HG02759 (cell line): Measurements from ENCODE around the gene TIPRL.
"Not testable (repeated sequence)": the region's sequence is repeated elsewhere in the genome, so short reads cannot be mapped to it uniquely, and the experiment has no call there.

Experiments used
- ATAC-seq: cut with Tn5 transposase; IDR thresholded peaks from one replicate; pipeline ENCODE4 v1.9.1; 2021; ENCODE audit warnings: mild to moderate bottlenecking, moderate library complexity; ENCODE audit not compliant: unreplicated experiment

TIPRL gene

DNA sequence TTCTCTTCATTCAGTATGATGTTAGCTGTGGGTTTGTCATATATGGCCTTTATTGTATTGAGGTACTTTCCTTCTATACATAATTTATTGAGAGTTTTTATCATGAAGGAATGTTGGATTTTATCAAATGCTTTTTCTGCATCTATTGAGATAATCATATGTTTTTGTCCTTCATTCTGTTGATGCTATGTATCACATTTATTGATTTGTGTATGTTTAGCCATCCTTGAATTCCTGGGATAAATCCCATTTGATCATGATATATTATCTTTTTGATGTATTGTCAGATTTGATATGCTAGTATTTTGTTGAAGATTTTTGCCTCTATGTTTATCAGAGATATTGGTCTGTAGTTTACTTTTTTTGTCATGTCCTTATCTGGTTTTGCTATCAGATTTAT lies 21.1 kb upstream of the TIPRL start:
- no peak for ATAC-seq

DNA sequence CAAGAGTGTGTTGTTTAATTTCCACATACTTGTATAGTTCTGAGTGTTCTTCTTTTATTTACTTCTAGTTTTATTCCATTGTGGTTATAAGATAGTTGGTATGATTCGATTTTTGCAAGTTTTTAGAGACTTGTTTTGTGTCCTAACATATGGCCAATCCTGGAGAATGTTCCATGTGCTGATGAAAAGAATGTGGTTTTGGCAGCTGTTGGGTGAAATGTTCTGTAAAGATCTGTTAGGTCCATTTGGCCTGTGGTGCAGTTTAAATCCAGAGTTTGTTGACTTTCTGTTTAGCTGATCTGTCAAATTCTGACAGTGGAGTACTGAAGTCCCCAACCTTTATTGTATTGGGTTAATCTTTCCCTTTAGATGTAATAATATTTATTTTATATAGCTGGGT lies 19.5 kb upstream of the TIPRL start:
- ATAC-seq, result no peak

DNA sequence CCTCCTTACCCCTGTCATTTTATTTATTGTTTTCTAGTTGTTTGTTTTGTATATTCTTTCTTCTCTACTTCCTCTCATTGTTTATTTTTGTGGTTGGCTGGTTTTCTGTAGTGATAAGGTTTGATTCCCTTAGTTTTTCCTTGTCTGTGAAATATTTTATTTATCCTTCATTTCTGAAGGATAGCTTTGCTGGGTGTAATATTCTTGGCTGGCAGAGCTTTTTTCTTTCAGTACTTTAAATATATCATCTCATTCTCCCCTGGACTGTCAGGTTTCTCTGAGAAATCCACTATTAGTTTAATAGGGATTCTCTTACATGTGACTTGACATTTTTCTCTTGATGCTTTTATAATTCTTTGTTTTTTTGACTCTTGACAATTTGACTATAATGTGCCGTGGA lies 18.8 kb upstream of the TIPRL start:
- no peak for ATAC-seq

DNA sequence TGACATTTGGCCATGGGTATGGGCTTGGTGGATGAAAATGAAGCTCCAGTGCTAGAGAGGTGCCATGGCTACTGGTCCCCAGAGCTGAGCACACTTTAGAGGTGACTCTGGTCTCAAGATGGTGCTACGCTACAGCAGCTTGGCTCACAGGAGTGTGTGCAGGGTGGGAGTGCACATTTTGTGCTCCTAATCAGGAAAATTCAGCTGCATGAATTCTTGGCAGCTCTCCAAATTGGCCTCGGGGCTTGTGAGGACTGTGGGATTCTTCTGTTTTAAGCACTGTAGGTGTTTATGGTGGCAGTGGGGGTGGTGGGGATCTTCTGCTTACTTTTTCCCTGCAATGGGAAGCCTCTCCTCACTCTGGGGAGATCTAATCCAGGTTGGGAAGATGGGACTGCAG lies 17.3 kb upstream of the TIPRL start:
- no peak for ATAC-seq

DNA sequence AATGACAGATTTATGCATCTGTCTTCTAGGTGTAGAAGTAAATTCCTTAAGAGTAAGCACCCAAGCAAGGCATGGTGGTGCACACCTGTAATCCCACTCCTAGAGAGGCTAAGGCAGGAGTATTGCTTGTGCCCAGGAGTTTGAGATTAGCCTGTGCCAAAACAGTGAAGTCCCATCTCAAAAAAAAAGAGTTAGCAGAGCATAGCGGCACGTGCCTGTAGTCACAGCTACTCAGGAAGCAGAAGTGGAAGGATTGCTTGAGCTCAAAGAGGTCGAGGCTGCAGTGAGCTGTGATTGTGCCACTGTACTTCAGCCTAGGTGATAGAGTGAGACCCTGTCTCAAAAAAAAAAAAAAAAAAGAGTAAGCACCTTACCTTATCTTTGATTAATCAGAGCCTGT lies 15.1 kb upstream of the TIPRL start:
- no peak for ATAC-seq

DNA sequence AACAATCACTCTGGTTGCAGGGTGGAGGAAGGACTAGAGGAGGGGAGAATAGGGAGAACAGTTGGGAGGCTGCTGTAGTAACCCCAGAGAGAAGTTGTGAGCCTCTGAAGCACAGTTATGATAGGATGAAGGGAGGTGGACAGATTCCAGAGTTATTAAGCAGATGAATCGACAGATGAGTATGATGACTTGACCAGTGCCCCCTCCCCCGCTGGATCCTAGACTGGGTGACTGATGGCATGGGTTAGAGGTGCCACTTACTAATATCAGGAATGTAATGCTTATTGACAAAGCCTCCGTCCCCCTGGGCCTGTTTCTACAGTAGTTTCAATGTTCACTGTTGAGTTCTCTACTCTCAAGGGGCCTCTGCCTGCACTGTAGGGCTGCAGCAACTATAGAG lies 14.0 kb upstream of the TIPRL start:
- ATAC-seq, result no peak

DNA sequence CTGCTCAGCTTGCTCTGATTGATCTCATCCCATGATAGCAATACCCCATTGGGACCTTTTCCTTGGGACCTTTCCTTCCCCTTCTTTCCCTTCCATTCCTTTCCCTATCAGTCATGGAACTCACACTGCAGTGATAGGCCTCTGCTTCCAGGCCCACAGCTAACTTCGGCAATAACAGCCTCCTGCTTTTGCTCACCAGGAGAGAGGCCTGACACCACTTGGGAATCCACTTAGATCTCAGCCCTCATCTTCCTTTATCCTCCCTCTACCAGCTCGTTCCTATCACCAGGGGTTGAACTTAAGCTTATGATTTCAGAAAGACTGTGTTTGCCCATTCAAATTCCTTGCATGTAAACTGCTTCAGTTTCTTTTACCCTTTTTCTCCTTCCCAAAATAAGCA lies 11.0 kb upstream of the TIPRL start:
- ATAC-seq, result no peak

DNA sequence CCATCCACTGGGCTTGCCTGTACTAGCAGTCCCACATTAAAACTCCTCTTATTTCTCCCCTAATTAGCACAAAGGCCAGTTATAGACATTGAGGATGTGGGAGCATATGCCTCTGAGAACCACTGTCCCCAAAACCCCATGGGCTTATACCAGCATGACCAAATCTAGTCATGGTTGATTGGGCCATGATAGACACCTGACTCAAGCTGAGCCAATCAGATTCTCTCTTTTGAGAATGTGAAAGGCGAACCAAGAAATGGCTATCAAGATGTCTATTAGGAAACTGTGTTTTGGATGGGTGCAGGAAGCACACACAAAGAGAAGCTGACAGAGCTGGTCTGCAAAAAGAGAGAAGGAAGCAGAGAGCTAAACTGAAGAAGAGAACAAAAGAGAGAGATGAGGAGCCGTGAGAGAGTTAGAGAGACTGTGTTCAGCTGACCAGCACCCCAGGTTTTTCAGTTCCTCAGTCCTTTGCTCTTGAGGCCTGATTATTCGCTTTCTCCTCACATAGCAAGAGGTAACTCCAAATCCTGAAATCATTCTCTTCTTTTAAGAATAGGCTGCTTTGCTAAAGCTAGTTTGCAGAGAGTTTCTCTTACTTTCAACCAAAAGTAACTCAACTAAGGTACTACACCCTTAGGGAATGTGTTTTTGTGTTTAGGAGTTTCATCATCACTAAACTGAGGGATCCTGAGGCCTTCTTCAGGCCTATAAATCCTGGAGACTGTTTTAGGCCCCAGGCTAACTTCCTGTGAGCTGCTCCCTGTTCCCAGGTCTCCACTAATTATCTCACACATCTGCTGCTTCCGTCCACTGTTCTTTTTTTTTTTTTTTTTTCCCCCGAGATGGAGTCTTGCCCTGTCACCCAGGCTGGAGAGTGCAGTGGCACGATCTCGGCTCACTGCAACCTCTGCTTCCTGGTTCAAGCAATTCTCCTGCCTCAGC lies 7.9 kb upstream of the TIPRL start:
- no peak for ATAC-seq

DNA sequence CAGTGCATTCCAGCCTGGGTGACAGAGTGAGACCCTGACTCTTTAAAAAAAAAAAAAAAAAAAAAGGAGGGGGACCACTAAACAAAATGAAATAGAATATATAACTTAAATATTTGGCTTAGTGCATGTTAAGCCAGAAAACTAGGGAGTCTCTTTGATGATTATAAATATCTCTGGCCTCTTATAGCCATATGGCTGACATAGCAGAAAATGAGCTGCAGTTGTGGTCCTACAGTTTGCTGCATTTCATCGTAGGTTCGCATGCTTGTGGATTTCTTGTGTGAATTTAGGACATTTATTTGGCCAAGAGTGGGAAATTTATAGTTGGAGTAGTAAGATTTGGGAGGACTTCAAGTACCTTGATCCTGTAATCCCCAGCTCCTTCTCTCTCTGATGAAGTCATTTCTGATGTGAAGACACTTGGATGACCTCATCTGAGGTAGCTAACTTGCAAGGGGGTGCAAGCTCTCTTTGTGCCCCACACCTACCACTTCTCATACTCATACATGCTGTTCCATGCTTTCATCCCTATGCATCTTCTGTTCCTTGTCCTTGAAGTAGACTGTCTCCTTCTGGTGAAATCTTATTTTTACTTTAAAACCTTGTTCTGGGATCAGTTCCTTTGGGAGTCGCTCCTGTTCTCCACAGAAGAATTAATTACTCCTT lies 6.4 kb upstream of the TIPRL start:
- no peak for ATAC-seq

DNA sequence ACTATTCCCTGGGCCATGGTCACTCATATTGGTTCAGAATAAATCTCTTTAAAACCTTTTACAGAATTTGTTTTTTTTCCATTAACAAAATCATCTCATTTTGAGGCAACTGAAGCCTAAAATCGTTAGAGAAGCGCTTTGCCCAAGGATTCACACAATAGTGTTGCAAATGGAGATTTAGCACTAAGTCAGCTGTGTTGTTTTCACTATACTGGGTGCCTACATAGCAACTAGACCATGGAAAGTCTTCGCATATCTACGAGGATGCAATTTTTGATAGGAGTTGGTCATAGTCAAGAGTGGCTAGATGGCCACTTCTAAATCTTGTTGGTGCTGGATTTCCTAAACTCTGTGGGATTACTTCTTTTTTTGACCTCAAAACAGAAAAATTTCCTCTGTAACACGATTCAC lies 530 bp upstream of the TIPRL start:
- no peak for ATAC-seq

DNA sequence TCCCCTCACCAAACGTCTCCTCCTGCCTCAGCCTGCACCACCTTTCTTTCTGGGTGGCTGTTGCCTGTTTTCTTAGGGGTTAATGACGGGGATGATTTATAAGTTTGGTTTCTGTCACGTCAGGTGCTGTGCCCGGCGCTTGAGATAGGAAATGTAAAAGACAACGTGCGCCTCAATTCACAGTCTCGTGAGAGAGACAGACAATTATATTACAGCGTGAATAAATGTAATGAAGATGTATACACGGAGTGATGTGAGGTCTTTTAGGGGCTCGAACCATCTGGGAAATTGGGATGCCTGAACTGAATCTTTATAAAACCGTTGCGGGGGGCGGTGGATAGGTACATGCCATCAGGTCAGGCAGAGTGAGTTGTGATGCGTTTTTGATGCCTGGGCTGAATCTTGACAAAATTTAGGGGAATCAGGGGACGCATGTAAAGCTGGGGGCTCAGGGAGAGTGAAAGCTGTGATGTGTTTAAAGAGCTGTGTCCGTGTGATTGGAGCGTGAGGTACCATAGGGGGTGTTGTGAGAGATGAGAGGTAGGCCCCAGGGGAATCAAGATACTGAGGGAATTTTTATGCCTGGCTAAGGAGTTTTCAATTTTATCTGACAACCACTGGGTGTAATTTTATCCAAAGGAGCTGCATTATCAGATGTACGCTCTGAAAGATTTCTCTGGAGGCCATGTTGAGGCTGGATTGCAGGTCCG lies 831 bp downstream of the TIPRL start:
- ATAC-seq, result no peak

DNA sequence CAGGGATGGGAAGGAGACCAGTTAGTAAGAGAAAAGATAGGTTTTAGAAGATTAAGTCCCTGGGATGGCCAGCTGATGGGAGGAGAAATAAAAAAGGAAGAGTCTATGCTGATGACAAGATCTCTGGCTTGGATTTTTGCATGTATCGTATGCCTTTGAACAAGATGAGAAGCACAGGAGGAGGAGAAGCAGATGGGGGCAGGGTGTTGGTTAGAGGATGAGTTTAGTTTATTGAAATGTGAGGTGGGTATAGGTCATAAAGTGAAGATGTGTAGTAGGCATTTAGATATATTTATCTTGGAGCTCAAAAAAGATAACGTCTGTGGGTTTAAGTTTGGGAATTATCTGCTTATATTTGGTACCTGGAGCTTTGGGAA lies 1.4 kb downstream of the TIPRL start:
- no peak for ATAC-seq

DNA sequence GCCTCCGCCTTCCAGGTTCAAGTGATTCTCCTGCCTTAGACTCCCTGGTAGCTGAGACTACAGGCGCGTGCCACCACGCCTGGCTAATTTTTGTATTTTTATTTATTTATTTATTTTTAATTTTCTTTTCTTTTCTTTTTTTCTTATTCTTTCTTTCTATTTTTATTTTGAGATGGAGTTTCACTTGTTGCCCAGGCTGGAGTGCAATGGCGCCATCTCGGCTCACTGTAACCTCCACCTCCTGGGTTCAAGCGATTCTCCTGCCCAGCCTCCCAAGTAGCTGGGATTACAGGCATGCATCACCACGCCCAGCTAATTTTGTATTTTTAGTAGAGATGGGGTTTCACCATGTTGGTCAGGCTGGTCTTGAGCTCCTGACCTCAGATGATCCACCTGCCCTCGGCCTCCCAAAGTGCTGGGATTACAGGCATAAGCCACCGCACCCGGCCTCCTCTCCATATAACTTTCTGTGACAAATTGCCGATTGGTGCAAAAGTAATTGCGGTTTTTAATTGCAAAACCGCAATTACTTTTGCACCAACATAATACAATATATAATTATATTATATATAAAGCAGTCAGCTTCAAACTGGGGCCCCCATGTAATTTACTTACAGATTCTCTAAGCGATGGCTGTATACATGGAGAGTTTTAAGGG lies 2.4 kb downstream of the TIPRL start:
- not testable (repeated sequence) for ATAC-seq

DNA sequence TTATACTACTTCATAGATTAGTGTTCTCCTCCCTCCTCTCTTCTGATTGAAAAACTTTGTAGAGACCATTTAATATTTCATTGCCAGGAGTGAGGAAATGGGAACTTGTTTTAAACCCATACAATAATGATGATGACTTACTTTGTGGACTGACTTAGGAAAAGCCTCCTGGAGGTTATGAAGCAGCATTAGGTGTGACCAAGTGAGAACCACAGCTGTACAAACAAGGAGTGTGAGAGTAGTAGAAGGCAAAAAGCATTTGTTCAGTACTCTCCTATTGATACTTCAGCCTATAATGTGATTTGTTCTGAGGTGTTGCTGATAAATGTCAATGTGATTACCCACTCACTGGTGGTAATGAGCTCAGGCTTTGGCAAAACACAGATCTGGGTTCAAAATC lies 8.4 kb downstream of the TIPRL start:
- no peak for ATAC-seq

DNA sequence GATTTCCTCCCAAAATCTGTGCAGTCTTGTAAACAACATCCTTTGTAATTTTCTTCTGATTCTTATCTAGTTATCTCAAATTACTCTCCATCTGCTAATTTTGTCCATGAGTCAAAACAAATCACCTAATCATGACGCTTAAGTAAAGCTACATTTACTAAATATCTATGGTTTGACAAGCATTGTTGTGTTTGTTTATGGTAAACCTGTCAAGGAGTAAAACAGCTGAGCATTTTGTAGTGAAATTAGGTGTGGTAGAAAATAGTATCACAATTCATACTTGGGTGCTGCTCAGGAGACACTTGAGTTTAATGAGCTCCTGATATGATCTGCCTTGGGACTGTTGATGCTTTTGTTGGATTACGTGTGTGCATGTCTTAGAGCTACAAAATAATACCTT lies 11.6 kb downstream of the TIPRL start:
- no peak for ATAC-seq

DNA sequence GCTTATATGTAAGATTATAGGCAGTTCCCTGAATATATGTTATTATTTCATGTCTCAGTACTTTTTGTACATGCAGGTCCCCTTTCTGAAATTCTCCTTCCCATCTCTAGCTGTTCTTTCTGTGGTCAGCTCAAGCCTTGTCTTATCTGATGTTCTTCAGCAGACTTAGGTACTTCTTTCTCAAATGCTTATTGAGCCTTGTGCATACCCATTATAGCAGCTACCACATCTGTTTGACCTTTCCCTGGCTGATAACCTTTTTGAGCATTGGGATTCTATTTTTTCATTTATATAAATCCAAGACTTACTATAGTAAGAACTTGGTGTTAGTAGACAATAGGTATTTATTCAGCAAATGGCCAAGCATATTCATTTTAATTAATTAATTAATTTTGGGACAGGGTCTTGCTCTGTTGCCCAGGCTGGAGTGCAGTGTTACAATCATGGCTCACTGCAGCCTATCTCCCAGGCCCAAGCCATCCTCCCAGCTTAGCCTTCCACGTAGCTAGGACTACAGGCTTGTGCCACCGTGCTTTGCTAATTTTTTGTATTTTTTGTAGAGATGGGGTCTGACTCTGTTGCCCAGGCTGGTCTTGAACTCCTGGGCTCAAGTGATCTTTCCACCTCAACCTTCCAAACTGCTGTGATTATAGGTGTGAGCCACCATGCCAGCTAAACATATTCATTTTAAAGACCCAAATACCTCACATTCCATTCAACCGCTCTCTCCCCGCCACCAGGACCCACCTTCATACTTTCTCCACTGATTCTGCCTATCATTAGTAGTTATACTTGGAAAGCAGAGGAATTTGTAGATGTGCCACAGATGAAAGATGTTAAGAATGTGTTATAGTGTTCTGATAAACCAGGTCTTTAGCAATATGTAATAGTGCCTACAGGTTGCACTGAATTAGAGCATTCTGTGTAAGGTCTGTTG lies 16.7 kb downstream of the TIPRL start:
- ATAC-seq, result no peak

DNA sequence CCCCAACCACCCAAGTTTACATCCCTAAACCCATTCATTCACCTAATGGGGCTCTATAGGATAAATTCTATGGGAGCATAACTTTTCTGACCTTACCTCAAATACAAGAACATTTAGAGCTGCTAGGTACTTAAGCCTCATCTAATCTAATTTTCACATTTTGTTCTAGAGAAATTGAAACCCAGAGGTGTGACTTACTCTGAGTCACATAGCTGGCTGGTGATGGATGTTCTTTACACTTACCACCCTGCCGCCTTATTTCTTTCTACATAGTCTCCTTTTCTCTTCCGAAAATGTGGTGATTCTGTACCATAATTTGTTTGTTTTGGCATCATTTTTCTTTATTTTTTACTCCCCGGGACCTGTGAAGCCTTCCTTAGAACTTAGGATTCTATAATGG lies 20.3 kb downstream of the TIPRL start:
- ATAC-seq, result no peak

DNA sequence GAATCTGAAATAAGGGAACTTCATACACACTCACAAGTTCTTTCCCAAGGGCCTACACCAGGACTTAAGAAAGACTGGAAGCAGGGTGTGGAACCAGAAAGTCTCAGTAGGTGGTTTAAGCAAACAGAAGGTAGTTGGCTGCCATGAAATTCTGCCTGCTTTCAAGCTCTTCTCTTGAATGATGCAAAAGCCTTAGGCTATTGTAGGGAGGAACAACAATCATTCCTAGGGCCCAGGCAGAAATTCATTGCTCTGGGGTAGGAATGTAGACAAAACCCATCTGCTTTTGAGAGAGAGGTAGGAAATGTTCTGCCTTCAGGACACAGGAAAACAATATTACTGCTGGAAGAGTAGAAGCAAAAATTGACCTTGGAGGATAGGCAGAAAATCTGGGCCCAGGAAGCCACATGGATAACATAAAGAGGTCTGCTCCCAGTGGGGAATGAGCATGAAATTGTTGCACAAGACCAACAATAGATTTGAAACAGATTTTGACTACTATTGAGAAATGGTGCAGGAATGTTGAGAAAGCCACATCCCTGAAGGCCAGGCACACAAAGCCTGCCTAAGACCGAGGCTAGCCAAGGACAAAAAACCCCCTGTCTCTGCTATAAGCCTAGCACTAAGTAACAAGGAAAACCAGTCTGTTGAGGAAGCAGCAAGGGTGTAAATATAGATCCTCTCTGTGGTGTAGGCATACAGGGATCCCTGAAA lies 24.3 kb downstream of the TIPRL start:
- no peak for ATAC-seq

DNA sequence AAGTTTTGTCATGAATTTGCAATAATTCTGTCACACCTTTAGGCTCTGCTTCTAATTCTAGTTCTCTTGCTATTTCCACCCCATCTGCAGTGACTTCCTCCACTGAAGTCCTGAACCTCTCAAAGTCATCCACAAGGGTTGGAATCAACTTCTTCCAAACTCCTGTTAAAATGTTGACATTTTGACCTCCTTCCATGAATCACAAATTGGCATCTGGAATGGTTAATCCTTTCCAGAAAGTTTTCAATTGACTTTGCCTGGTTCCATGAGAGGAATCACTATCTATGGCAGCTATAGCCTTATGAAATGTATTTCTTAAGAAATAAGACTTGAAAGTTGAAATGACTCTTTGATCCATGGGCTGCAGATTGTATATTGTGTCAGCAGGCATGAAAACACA lies 27.3 kb downstream of the TIPRL start:
- no peak for ATAC-seq

DNA sequence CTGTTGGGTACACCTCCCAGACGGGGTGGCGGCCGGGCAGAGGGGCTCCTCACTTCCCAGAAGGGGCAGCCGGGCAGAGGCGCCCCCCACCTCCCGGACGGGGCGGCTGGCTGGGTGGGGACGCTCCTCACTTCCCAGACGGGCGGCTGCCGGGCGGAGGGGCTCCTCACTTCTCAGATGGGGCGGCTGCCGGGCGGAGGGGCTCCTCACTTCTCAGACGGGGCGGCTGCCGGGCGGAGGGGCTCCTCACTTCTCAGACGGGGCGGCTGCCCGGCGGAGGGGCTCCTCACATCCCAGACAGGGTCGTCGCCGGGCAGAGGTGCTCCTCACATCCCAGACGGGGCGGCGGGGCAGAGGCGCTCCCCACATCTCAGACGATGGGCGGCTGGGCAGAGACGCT lies 28.9 kb downstream of the TIPRL start:
- ATAC-seq, result not testable (repeated sequence)
